H9 (cell line): ENCODE results near the gene TMEM41B. TPM values are rescaled to one million over a fixed set of nuclear protein-coding genes. Genes with fewer than 3 reads are reported as not detected.

Experiments used
- DNase-seq: peaks from one replicate; pipeline ENCODE4 v3.0.0-alpha.2; 2017
- H2AFZ ChIP-seq: one replicate; pipeline ENCODE4 v1.6.1; 2013; ENCODE audit warnings: mild to moderate bottlenecking, low read length, control low read depth, moderate library complexity
- H2AK5ac ChIP-seq: 2 replicates; pipeline ENCODE4 v1.6.1; 2013; ENCODE audit warnings: low read length, control low read depth, mixed read lengths; ENCODE audit not compliant: insufficient read length
- H2BK120ac ChIP-seq: one replicate; pipeline ENCODE4 v1.6.1; 2013; ENCODE audit warnings: low read depth, mild to moderate bottlenecking, low read length, control low read depth, inconsistent platforms; ENCODE audit not compliant: poor library complexity, severe bottlenecking
- H2BK12ac ChIP-seq: 2 replicates; pipeline ENCODE4 v1.6.1; 2013; ENCODE audit warnings: low read length, control low read depth, mixed read lengths, low read depth; ENCODE audit not compliant: insufficient read length
- H2BK15ac ChIP-seq: 2 replicates; pipeline ENCODE4 v1.6.1; 2013; ENCODE audit warnings: low read depth, low read length, control low read depth
- H2BK20ac ChIP-seq: one replicate; pipeline ENCODE4 v1.6.1; 2013; ENCODE audit warnings: low read depth, mild to moderate bottlenecking, low read length, control low read depth, inconsistent platforms; ENCODE audit not compliant: poor library complexity, severe bottlenecking
- H2BK5ac ChIP-seq: 2 replicates; pipeline ENCODE4 v1.6.1; 2013; ENCODE audit warnings: low read length, control low read depth, mixed read lengths; ENCODE audit not compliant: insufficient read length
- H3K14ac ChIP-seq: 2 replicates; pipeline ENCODE4 v1.6.1; 2013; ENCODE audit warnings: low read length, control low read depth; ENCODE audit not compliant: insufficient read depth
- H3K18ac ChIP-seq: 2 replicates; pipeline ENCODE4 v1.6.1; 2013; ENCODE audit warnings: low read depth, mild to moderate bottlenecking, mixed read lengths, low read length, control low read depth; ENCODE audit not compliant: insufficient read length
- H3K23ac ChIP-seq: 2 replicates; pipeline ENCODE4 v1.6.1; 2013; ENCODE audit warnings: low read length, control low read depth, mixed read lengths, low read depth; ENCODE audit not compliant: insufficient read length
- H3K23me2 ChIP-seq: 2 replicates; pipeline ENCODE4 v1.6.1; 2013; ENCODE audit warnings: low read depth, mild to moderate bottlenecking, mixed read lengths, low read length, control low read depth; ENCODE audit not compliant: insufficient read length, poor library complexity, severe bottlenecking
- H3K27ac ChIP-seq: 2 replicates; pipeline ENCODE4 v1.5.1; 2013; ENCODE audit warnings: low read length, control low read depth, mixed read lengths, low read depth; ENCODE audit not compliant: insufficient read length
- H3K27me3 ChIP-seq: 2 replicates; pipeline ENCODE4 v1.6.1; 2013; ENCODE audit warnings: low read length, control low read depth, inconsistent platforms; ENCODE audit not compliant: insufficient read depth
- H3K4ac ChIP-seq: 2 replicates; pipeline ENCODE4 v1.6.1; 2013; ENCODE audit warnings: low read depth, mild to moderate bottlenecking, control low read depth, inconsistent platforms, low read length, moderate library complexity
- H3K4me1 ChIP-seq: 2 replicates; pipeline ENCODE4 v1.6.1; 2013; ENCODE audit warnings: low read length, control low read depth, inconsistent platforms; ENCODE audit not compliant: insufficient read depth
- H3K4me2 ChIP-seq: 2 replicates; pipeline ENCODE4 v1.6.1; 2013; ENCODE audit warnings: low read length, control low read depth, mixed read lengths; ENCODE audit not compliant: insufficient read length, insufficient read depth
- H3K56ac ChIP-seq: 2 replicates; pipeline ENCODE4 v1.6.1; 2013; ENCODE audit warnings: low read depth, mild to moderate bottlenecking, mixed read lengths, low read length, control low read depth; ENCODE audit not compliant: insufficient read length
- H3K79me1 ChIP-seq: 2 replicates; pipeline ENCODE4 v1.6.1; 2013; ENCODE audit warnings: low read depth, mild to moderate bottlenecking, moderate library complexity, low read length, control low read depth, inconsistent platforms; ENCODE audit not compliant: insufficient read depth, poor library complexity, severe bottlenecking
- H3K79me2 ChIP-seq: 2 replicates; pipeline ENCODE4 v1.6.1; 2013; ENCODE audit warnings: low read length, control low read depth, inconsistent platforms; ENCODE audit not compliant: insufficient read depth
- H3K9ac ChIP-seq: 2 replicates; pipeline ENCODE4 v1.6.1; 2013; ENCODE audit warnings: low read length, control low read depth, mixed read lengths; ENCODE audit not compliant: insufficient read length; ENCODE audit errors: extremely low read depth
- H3K9me3 ChIP-seq: one replicate; pipeline ENCODE4 v1.6.1; 2013; ENCODE audit warnings: low read depth, low read length, inconsistent platforms; ENCODE audit not compliant: control insufficient read depth
- H3T11ph ChIP-seq: one replicate; pipeline ENCODE4 v1.6.1; 2013; ENCODE audit warnings: mild to moderate bottlenecking, low read length, control low read depth, inconsistent platforms
- H4K20me1 ChIP-seq: one replicate; pipeline ENCODE4 v1.6.1; 2013; ENCODE audit not compliant: control insufficient read depth, insufficient read length, insufficient read depth
- H4K5ac ChIP-seq: 2 replicates; pipeline ENCODE4 v1.6.1; 2013; ENCODE audit warnings: low read depth, mild to moderate bottlenecking, mixed read lengths, low read length, control low read depth; ENCODE audit not compliant: insufficient read length
- H4K8ac ChIP-seq: replicated peaks from 2 replicates; pipeline ENCODE4 v1.6.1; 2013; ENCODE audit warnings: low read length, control low read depth, mixed read lengths, low read depth; ENCODE audit not compliant: insufficient read length
- H4K91ac ChIP-seq: 2 replicates; pipeline ENCODE4 v1.6.1; 2013; ENCODE audit warnings: low read depth, mild to moderate bottlenecking, moderate library complexity, mixed read lengths, low read length, control low read depth; ENCODE audit not compliant: insufficient read length
- H3K27ac Mint-ChIP-seq, 3 experiments: 2 replicates in 2 of 3; 3 replicates in 1 of 3; pipeline ENCODE4 v1.8.0; 2020 to 2021; ENCODE audit warnings: mixed read lengths in 3 of 3, mild to moderate bottlenecking in 1 of 3, moderate library complexity in 1 of 3
- H3K27me3 Mint-ChIP-seq: 2 replicates; pipeline ENCODE4 v1.8.0; 2021; ENCODE audit warnings: low read depth, mild to moderate bottlenecking, moderate library complexity, mixed read lengths
- H3K36me3 Mint-ChIP-seq, 3 experiments: 2 replicates in 2 of 3; 3 replicates in 1 of 3; pipeline ENCODE4 v1.8.0; 2020 to 2021; ENCODE audit warnings: low read depth in 3 of 3, mixed read lengths in 3 of 3; ENCODE audit not compliant: insufficient read depth in 1 of 3
- H3K4me1 Mint-ChIP-seq, 2 experiments: 2 replicates each; pipeline ENCODE4 v1.8.0; 2020; ENCODE audit warnings: mixed read lengths in 2 of 2
- H3K4me3 Mint-ChIP-seq, 2 experiments: 2 replicates in 1 of 2; 3 replicates in 1 of 2; pipeline ENCODE4 v1.8.0; 2020 to 2021; ENCODE audit warnings: mild to moderate bottlenecking in 2 of 2, mixed read lengths in 2 of 2, moderate library complexity in 1 of 2
- H3K9me3 Mint-ChIP-seq, 2 experiments: 2 replicates in 1 of 2; 3 replicates in 1 of 2; pipeline ENCODE4 v1.8.0; 2020; ENCODE audit warnings: mild to moderate bottlenecking in 2 of 2, mixed read lengths in 2 of 2, moderate library complexity in 1 of 2
- CTCF ChIP-seq: fragments of 200-600 bp; sonication (generic); conservative IDR thresholded peaks from 3 replicates; pipeline ENCODE4 v1.8.0; 2021; ENCODE audit warnings: antibody characterized with exemption, mild to moderate bottlenecking
- WGBS: extraction: QIAGEN DNeasy Blood & Tissue Kit; methylation state at CpG from one replicate; pipeline ENCODE4 v1.1.7; 2013; ENCODE audit warnings: missing lambda C conversion rate, low lambda C conversion rate, mixed read lengths; ENCODE audit not compliant: insufficient read length; ENCODE audit errors: extremely low coverage; 5-methylcytosine and 5-hydroxymethylcytosine counted together
- total RNA-seq: library from RNA; stranded (reverse); gene quantifications from 2 replicates; pipeline ENCODE4 v1.2.1, GENCODE V29; 2021

Gene TMEM41B
- total RNA-seq, 1 experiment from 2014 or later = 48.7 TPM

- H2BK12ac ChIP-seq = peak overlapping the region; percentile 84
- Mint-ChIP-seq H3K9me3 (peaks cover 0 to 4% of the 10 kb centered on the region in 2 experiments; a peak in 2 of 5 replicates), H3K4me3 (no peak overlapping the region; a peak in 1 of 5 replicates), H3K27me3 (peaks cover 2% of the 10 kb centered on the region), H3K27ac (no peak overlapping the region), H3K36me3 (peaks cover 0 to 6% (median 0%) of the 10 kb centered on the region in 3 experiments; a peak in 1 of 7 replicates), H3K4me1 (peaks cover 28 to 32% of the 10 kb centered on the region in 2 experiments)
- H3K56ac ChIP-seq = no peak overlapping the region
- H2BK5ac ChIP-seq = no peak overlapping the region
- H4K5ac ChIP-seq = no peak overlapping the region
- H3K79me2 ChIP-seq = peaks cover 11% of the 10 kb centered on the region; the same call in 1 of the 2 replicates
- peaks cover 5% of the 10 kb centered on the region; the same call in 1 of the 2 replicates for H3K4me1 ChIP-seq
- TF ChIP-seq CTCF = no peak
- no peak overlapping the region for H2BK20ac ChIP-seq
- DNase-seq = no peak
- no peak overlapping the region for H3K4me2 ChIP-seq
- H3K14ac ChIP-seq = no peak overlapping the region
- no peaks in the 10 kb centered on the region for H3K27me3 ChIP-seq
- peak overlapping the region; percentile 65 for H2AK5ac ChIP-seq
- H2BK15ac ChIP-seq = no peak overlapping the region
- H3K79me1 ChIP-seq = peaks cover 3% of the 10 kb centered on the region
- H3K18ac ChIP-seq = no peak overlapping the region
- no peak overlapping the region for H3K4ac ChIP-seq
- no peak overlapping the region for H2BK120ac ChIP-seq
- WGBS = no CpG with 5 or more reads among the region's 8 CpGs
- peaks cover 14% of the 10 kb centered on the region for H3K23me2 ChIP-seq
- no peaks in the 10 kb centered on the region for H3K9me3 ChIP-seq
- H4K20me1 ChIP-seq = no peaks in the 10 kb centered on the region
- H3K27ac ChIP-seq = no peak overlapping the region
- no peak overlapping the region for H3K23ac ChIP-seq
- no peak overlapping the region for H2AFZ ChIP-seq
- H3K9ac ChIP-seq = no peak overlapping the region
- H4K91ac ChIP-seq = no peak overlapping the region
- no peak overlapping the region for H3T11ph ChIP-seq
- no peak overlapping the region for H4K8ac ChIP-seq
Observed at GRCh38 chr11:9266926-9267325, 47.5 kb downstream of the TMEM41B start.
